GM13977 (cell line): ENCODE results near the gene KIF26B.
A peak's percentile ranks its signal among the peaks of the same experiment; 100 is the strongest.

ENCODE experiments used
- DNase-seq: peaks from one replicate; pipeline ENCODE4 v3.0.0; 2012; ENCODE audit warnings: low spot score
- in situ Hi-C: fragments of 300-500 bp; cut with MboI; formaldehyde crosslinking; loops from one replicate; pipeline ENCODE4 v1.12.0; 2022; ENCODE audit warnings: low sequenced_read_pairs, low pct_unique_long_range_greater_than_20kb, mixed read lengths, inconsistent platforms; ENCODE audit not compliant: unreplicated experiment
- TF ChIP-seq, protein P1 (sequence below): IDR thresholded peaks from 2 replicates; pipeline ENCODE4 v1.5.1; 2012; ENCODE audit warnings: mild to moderate bottlenecking, control low read depth; ENCODE audit not compliant: insufficient read depth; ENCODE audit errors: extremely low read depth, missing control alignments

Gene KIF26B

GRCh38 chr1:245645894-245646293, 491.1 kb downstream of the KIF26B start:
- TF ChIP-seq, protein P1, sequence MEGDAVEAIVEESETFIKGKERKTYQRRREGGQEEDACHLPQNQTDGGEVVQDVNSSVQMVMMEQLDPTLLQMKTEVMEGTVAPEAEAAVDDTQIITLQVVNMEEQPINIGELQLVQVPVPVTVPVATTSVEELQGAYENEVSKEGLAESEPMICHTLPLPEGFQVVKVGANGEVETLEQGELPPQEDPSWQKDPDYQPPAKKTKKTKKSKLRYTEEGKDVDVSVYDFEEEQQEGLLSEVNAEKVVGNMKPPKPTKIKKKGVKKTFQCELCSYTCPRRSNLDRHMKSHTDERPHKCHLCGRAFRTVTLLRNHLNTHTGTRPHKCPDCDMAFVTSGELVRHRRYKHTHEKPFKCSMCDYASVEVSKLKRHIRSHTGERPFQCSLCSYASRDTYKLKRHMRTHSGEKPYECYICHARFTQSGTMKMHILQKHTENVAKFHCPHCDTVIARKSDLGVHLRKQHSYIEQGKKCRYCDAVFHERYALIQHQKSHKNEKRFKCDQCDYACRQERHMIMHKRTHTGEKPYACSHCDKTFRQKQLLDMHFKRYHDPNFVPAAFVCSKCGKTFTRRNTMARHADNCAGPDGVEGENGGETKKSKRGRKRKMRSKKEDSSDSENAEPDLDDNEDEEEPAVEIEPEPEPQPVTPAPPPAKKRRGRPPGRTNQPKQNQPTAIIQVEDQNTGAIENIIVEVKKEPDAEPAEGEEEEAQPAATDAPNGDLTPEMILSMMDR = no peak
- in situ Hi-C loops = no loop called here
- DNase-seq = peak; percentile 38

GRCh38 chr1:245648749-245649522, 494.2 kb downstream of the KIF26B start:
- TF ChIP-seq, protein P1 = no peak
- DNase-seq = peak; percentile 31
- in situ Hi-C loops = no loop called here

- DNase-seq = no peak
- in situ Hi-C loops = no loop called here
- TF ChIP-seq, protein P1 = no peak
Measured at GRCh38 chr1:245649666-245650065, 494.9 kb downstream of the KIF26B start.

- no peak for DNase-seq
- in situ Hi-C loops = no loop called here
- TF ChIP-seq, protein P1 = no peak
Measured at GRCh38 chr1:245650441-245650960, 495.7 kb downstream of the KIF26B start.

- in situ Hi-C loops = no loop called here
- TF ChIP-seq, protein P1 = no peak
- DNase-seq = no peak
Measured at GRCh38 chr1:245651093-245651492, 496.3 kb downstream of the KIF26B start.

DNA sequence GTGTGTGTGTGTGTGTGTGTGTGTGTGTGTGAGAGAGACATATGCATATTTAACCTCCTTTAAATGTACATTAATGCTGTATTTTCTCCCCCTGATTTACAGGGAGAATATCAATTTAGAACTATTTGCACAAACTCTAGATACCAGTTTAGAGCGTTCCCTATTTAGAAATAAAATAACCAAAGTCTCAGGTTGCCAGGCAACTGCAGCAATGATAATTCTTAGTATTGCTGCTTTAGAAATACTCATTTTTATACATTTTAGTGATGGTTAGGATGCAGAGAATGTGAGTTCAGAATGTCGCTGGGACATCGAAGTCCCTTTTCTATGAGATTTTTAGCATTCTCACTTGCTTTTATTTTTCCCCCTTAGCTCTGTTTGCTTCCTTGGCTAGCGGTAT, 497.3 kb downstream of the KIF26B start:
- TF ChIP-seq, protein P1 = no peak
- DNase-seq = no peak
- in situ Hi-C loops = no loop called here
